ENCODE measurements around the gene GDPD1.

GRCh38 chr17:59230764-59231163, 10.5 kb downstream of the GDPD1 start:
- TF ChIP-seq CTCF (IDR thresholded peaks at IDR 0.05) (no peak), EZH2 (IDR thresholded peaks at IDR 0.05) (no peak), EZH2phosphoT487 (IDR thresholded peaks at IDR 0.05) (no peak)
